ENCODE measurements around the gene DSCAML1.

DNA sequence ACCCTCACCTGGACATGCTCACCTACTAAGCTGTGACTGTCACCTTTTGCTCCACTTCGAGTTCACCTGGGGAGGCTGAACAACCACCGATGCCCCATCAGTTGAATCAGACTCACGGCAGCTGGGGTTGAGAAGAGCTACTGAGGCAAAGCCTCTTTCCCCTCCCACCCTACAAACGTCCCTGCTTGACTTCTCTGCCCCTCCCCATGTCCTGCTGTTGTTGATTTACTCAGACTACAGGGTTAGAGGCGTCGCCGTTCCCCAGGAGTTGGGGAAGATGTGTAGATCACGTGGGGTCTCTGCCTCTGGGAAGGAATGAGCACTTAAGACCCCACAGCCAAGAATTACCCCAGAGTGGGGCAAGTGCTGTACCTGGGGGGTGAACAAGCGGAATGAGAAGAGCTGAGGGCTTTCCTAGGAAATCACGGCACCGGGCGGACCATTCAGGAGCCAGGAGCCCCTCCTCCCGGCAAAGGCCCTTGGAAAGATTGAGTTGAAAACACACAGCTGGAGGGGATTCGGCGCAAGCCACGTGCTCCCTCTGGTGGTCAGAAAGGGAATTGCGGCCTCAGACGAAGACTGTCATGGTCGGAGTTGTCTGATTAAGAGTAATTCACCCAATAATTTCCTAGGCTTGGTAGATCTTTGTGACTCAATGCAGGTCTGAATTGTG, 20.5 kb upstream of the DSCAML1 start:
- no peak for TF ChIP-seq PAX8 (IDR thresholded peaks at IDR 0.05)
- TF ChIP-seq JUND (IDR thresholded peaks at IDR 0.05; ENCODE audit: low read depth, low read length): no peak
- TF ChIP-seq SIX5 (IDR thresholded peaks at IDR 0.05; ENCODE audit: low read depth, low read length, severe bottlenecking): no peak

All from GM12878 (cell line).